NCI-H82 (cell line): ENCODE measurements around the gene FBXW11.
A peak's percentile ranks its signal among the peaks of the same experiment; 100 is the strongest.

Experiments used
- DNase-seq: peaks from one replicate; lab custom pipeline; 2025; lab: John Stamatoyannopoulos, UW

FBXW11 gene

DNA sequence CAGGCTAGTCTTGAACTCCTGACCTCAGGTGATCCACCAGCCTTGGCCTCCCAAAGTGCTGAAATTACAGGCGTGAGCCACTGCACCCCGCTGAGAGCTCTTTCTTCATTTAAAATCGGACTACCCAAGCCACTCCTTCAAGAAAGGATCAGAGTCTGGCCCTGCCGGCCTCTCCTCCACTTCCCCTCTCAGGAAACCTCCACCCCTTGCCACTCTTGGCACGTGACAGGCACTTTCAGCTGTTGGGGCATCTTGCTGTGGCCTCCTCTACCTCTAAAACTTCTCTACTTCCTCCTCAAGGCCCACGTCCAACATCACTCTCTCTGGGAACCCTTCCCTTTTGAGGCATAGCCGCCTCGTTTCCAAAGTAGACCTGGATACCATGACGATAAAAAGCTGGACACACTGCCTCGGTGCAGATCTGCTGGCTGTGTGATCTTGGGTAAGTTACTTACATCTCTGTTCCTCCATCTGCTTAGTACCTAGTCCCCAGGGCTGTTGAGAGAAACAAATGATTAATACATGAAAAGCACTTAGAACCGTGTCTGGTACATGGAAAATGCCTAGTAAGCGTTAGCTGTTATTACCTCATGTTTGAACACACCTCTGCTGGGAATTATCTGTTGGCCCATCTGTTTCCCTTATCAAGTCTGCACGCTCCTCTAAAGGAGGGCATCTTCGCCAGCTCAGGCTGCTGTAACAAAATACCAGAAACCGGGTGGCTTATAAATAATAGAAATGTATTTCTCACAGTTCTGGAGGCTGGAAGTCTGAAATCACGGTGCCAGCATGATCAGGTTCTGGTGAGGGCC lies 165.5 kb downstream of the FBXW11 start:
- peak; percentile 27 for DNase-seq

DNA sequence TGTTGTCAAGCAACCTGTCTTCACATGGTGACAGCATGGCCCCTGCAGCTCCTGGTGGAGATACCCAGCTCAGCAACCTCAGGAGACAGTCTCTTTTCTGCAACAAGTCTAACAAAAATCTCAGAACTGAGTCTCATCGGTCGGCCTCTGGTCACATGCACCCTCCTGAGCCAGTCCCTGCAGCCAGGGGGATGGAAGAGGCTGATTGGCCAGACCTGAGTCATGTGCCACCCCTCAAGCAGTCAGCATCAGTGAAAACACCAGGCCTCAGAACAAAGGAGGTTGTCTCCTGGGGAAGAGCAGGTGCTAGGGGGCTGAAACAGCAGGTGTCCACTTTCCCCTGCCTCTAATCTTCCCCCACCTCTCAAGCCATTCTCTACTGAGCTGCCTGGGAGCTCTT lies 166.4 kb downstream of the FBXW11 start:
- DNase-seq = peak; percentile 22

DNA sequence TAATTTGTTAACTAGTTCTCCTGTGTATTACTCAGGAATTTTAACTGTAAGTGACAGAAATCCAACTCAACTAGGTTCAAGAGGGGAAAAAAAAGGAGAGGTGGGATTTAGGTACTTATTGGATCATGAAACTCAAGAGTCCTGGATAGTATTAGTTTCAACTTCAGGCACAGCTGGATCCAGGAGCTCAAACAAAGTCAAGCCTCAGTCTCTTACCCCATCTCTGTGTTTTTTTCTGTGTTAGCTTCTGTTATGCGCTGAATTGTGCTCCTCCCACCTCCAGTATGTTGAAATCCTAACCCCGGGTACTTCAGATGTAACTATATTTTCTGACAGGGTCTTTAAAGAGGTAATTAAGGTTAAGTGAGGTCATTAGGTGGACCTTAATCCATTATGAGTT lies 167.3 kb downstream of the FBXW11 start:
- DNase-seq = no peak

DNA sequence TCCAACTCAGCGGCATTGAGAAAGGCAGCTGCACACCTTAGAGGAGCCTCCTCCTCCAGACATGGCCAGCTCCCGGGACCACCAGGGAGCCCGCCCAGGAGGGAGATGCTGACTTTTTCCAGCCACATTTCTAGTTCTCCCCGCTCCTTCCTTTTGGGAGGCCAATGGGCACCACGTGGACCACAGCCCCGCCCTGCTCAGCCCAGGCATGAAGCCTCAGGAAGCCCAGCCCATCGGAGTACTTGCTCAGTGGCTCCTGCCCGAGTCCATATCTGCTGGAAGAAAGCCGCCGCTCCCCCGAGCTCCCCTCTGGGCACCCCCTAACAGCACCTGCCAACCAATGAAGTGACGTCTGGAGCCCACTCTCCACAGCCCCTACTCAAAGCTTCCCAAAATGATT lies 168.4 kb downstream of the FBXW11 start:
- no peak for DNase-seq

DNA sequence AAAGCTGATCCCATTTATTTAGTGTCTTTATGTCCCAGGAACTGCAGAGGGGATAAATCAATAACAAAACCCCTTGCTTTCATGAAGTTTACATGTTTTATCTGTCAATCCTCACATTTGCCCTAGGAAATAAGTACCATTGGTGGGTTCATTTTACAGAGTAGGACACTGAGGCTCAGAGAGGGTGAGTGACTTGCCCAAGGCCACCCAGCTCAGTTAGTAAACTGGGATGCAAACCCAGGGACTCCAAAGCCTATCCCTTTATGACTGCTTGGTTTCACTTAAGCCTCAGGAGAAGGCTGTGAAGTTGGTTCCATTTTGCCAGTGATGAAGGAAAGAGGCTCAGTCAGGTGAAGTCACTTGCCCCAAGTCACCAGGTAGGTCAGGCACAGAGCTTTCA lies 168.9 kb downstream of the FBXW11 start:
- no peak for DNase-seq

DNA sequence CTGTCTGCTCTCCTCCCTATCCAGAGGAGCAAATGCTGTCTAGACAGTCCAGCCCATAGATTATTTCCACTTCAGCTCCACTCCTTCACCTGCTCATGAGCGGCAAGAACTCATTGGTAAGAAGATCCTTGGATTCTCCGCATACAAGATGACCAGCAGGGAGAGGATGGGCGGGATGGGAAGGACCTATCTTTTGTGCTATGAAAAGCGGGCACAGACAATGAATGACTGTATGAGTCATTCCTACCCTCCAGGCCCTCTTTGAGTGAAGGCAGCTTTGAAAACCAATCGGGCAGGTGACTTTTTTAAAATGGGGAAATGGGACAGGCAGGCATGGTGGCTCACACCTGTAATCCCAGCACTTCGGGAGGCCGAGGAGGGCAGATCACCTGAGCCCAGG lies 171.4 kb downstream of the FBXW11 start:
- DNase-seq = no peak

DNA sequence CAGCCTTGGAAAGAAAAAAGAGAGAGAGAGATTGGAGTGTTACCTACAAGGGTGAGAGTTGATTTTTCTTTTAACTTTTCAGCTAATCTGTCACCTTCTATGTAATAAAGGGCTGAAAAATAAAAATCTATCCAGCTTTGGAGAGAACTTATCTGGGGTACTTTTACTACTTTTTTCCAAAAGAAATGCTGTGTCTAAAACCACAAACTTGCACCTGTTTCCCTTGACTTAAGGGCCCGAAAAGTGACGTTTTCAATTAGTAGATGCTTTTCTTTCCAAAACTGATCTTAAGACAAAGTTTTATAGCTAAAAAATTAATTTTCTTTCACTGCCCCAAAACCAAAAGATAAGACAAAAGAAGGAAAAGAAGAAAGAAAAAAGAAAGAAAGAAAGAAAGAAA lies 172.0 kb downstream of the FBXW11 start:
- no peak for DNase-seq

DNA sequence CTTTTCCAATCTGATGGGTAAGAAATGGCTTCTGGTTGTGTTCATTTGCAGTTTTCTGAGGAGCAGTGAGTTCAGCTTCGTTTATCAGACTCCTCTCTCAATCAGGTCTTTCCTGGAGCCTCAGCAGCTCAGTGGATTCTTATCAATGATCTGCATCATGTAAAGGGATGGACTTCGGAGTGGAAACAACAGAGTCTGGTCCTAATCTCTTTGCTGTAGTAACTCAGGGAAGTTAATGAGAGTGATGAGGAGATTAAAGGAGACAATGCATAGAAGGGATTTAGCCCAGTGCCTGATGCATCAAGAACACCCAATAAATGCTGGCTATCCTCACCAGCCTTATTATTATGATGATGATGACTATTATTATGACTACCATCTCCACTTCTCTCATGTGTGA lies 173.7 kb downstream of the FBXW11 start:
- no peak for DNase-seq

- DNase-seq = no peak
Measured at GRCh38 chr5:171830686-171831085, 175.8 kb downstream of the FBXW11 start.

DNA sequence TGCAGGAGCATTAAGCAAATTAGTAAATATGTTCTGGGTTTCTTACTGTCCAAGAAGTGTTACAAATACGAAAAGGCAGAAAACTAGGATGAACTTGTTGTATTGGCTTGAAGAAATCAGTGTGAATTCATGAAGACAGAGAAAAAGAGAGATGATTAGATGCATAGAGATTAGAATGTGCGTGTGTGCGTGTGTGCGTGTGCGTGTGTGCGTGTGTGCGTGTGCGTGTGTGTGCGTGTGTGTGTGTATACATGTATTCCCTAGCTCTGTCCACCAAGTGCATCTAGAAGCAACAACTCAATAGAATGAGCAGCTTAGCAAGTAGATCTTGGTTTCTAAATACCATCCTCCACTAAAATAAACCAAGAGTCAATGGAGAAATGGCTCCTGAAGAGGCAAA lies 179.3 kb downstream of the FBXW11 start:
- DNase-seq = no peak

- DNase-seq = no peak
Measured at GRCh38 chr5:171826132-171826531, 180.3 kb downstream of the FBXW11 start.

DNA sequence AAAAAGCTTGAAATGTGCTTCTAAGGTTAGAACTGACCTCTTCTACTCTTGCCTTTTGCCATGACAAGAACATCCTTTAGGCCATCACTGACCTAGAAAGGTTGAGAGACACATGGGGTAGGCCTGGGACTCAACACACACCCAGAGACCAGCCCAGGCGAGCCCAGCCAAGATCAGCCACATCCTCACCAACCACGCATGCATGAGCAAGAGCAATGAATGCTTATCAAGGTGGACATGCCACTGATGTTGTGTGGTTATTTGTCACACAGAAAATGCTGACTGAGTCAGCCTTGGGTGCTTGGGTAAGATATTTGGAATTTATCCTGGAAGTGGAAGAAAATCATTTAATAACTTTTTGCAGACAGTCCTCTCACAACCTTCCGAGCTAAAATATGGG lies 181.4 kb downstream of the FBXW11 start:
- DNase-seq = no peak

- DNase-seq = no peak
Measured at GRCh38 chr5:171823269-171823668, 183.2 kb downstream of the FBXW11 start.

- DNase-seq = no peak
Measured at GRCh38 chr5:171821286-171821685, 185.2 kb downstream of the FBXW11 start.

GRCh38 chr5:171820561-171820960 lies 185.9 kb downstream of the FBXW11 start:
- no peak for DNase-seq

DNA sequence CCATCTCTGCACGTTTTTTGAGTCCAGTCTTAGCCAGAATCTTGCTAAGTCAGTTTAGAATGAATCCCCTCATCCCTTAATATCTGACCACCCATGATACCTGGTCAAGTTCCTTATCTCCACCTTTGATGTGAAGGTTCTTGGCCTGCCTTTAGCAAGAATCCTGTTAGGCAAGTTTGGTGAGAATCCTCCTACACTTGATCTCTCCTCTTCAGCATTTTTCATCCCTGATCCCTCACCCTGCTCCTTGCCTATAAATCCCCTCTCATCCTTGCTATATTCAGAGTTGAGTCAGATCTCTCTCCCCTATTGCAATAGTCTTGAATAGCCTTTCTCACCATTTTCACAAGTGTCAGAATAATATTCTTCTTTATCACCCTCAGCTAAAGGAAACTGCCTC lies 189.8 kb downstream of the FBXW11 start:
- DNase-seq = no peak

- DNase-seq = no peak
Measured at GRCh38 chr5:171813813-171814490, 192.5 kb downstream of the FBXW11 start.

DNA sequence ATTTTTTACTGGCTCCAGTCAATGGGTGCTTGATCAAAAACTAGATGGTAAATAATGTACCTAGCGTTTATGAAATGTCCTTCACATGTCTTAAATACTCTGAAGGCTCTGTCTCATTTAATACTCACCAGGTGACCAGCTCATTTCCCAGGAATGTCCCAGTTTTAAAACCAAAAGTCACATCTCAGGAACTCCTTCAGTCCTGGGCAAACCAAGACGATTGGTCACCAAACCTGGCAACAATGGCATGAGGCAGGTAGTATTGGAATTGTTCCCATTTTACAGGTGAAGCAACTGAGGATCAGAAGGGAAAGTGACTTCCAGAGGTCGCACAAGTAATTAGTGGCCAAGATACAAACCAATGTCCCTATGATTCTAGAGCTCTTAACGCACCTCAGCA lies 193.2 kb downstream of the FBXW11 start:
- no peak for DNase-seq
